ENCODE data around the gene ZNF608.

GRCh38 chr5:124708086-124708485 lies 38.4 kb downstream of the ZNF608 start:
- TF ChIP-seq KDM5B (IDR thresholded peaks at IDR 0.05; ENCODE audit: insufficient replicate concordance, low read depth, low read length) = no peak
- no peak for TF ChIP-seq SREBF1 (IDR thresholded peaks at IDR 0.05; ENCODE audit: borderline replicate concordance, low read depth, low read length)
- TF ChIP-seq POLR2AphosphoS5 (IDR thresholded peaks at IDR 0.05; ENCODE audit: control insufficient read depth, insufficient read depth, low read depth, low read length) = no peak
- TF ChIP-seq ZNF274 (IDR thresholded peaks at IDR 0.05; ENCODE audit: borderline replicate concordance, low read depth, low read length) = no peak
- no peak for TF ChIP-seq RBM25 (IDR thresholded peaks at IDR 0.05; ENCODE audit: low read depth, low read length, severe bottlenecking)
- TF ChIP-seq CTBP1 (IDR thresholded peaks at IDR 0.05; ENCODE audit: borderline replicate concordance) = no peak
- TF ChIP-seq CHD4 (IDR thresholded peaks at IDR 0.05; ENCODE audit: insufficient read depth, insufficient replicate concordance, low read depth, low read length, poor library complexity, severe bottlenecking) = no peak
